ENCODE data around the gene GABRP.
A peak's percentile ranks its signal among the peaks of the same experiment; 100 is the strongest.

GABRP gene

GRCh38 chr5:170787216-170787615 is 3.7 kb downstream of the GABRP start:
- TF ChIP-seq CTCF (conservative IDR thresholded peaks at IDR 0.05; ENCODE audit: low read depth, low read length) = no peak
- Histone ChIP-seq H2AFZ (ENCODE audit: low read depth) (no peak overlapping the region), H3K4me2 (no peak overlapping the region), H3K27ac (no peak overlapping the region), H3K4me1 (ENCODE audit: low read depth, poor library complexity, severe bottlenecking) (no peaks in the 10 kb centered on the region), H3K9ac (no peak overlapping the region), H4K20me1 (ENCODE audit: insufficient read depth) (no peaks in the 10 kb centered on the region), H3K27me3 (ENCODE audit: insufficient read depth, low read depth) (no peaks in the 10 kb centered on the region), H3K36me3 (ENCODE audit: insufficient read depth) (no peaks in the 10 kb centered on the region), H3K79me2 (ENCODE audit: insufficient read depth, low read depth) (no peaks in the 10 kb centered on the region), H3K4me3 (IDR thresholded peaks at IDR 0.05; ENCODE audit: insufficient read depth, low read depth, low read length) (no peak overlapping the region)

- Histone ChIP-seq H3K4me1 (ENCODE audit: low read depth, poor library complexity, severe bottlenecking) (no peaks in the 10 kb centered on the region), H3K36me3 (ENCODE audit: insufficient read depth) (no peaks in the 10 kb centered on the region), H3K79me2 (ENCODE audit: insufficient read depth, low read depth) (no peaks in the 10 kb centered on the region), H3K27me3 (ENCODE audit: insufficient read depth, low read depth) (no peaks in the 10 kb centered on the region), H3K4me3 (IDR thresholded peaks at IDR 0.05; ENCODE audit: insufficient read depth, low read depth, low read length) (no peak overlapping the region), H2AFZ (ENCODE audit: low read depth) (no peak overlapping the region), H3K9ac (no peak overlapping the region), H3K4me2 (no peak overlapping the region), H3K27ac (no peak overlapping the region), H4K20me1 (ENCODE audit: insufficient read depth) (no peaks in the 10 kb centered on the region)
- TF ChIP-seq CTCF (conservative IDR thresholded peaks at IDR 0.05; ENCODE audit: low read depth, low read length) = no peak
These were observed 5.2 kb downstream of the GABRP start for GRCh38 chr5:170788626-170789304.

DNA sequence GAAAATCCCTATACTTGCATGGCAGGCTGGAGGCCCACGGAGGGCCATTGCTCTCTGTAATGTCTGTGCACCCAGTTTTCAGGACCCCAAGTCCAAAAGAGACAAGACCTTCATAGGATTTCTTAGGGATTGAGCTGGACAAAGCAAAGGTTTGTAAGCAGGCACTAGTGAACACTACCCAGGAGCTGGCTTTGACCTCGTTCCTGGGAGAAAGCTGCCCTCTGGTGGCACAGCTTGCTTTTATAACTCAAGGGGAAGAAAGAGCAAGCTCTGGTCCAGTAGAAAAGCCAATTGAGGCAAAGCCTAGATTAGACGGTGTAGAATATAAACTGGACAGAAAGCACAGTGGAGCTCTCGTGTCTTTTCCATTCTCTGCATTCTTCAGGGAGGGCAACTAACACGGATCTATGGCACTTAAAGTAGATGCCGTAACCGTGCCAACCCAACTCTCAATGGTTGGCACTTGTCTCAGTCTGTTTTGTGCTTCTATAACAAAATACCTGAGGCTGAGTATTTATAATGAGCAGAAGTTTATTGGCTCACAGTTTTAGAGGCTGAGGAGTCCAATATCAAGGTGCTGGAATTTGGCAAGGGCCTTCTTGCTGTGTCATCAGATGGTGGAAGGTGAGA is 7.9 kb downstream of the GABRP start:
- Histone ChIP-seq H3K27me3 (ENCODE audit: insufficient read depth, low read depth) (no peaks in the 10 kb centered on the region), H2AFZ (ENCODE audit: low read depth) (no peak overlapping the region), H3K4me3 (IDR thresholded peaks at IDR 0.05; ENCODE audit: insufficient read depth, low read depth, low read length) (no peak overlapping the region), H3K79me2 (ENCODE audit: insufficient read depth, low read depth) (no peaks in the 10 kb centered on the region), H3K27ac (no peak overlapping the region), H3K4me2 (no peak overlapping the region), H3K36me3 (ENCODE audit: insufficient read depth) (no peaks in the 10 kb centered on the region), H3K4me1 (ENCODE audit: low read depth, poor library complexity, severe bottlenecking) (no peaks in the 10 kb centered on the region), H3K9ac (no peak overlapping the region), H4K20me1 (ENCODE audit: insufficient read depth) (no peaks in the 10 kb centered on the region)
- TF ChIP-seq CTCF (conservative IDR thresholded peaks at IDR 0.05; ENCODE audit: low read depth, low read length) = peak; percentile 61

DNA sequence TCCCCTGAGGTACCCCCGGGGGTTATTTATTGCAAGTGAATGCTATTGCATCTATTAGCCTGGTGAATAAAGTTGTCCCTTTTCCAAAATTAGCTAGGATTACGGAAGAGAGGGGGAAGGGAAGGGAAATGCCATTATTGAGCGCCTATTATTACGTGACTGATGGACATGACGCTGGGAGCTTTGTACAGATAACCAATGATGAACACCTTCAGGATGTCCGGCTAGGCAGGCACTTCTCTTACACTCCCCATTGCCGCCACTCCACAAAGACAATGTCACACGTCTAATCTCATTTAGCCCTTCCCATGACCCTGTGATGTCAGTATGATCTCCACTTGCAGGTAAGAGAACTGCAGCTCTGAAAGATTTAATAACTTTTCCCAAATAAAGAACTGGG is 9.4 kb downstream of the GABRP start:
- H3K9ac ChIP-seq = no peak overlapping the region
- no peak overlapping the region for H3K4me2 ChIP-seq
- no peak overlapping the region for H2AFZ ChIP-seq (ENCODE audit: low read depth)
- H3K4me3 ChIP-seq (IDR thresholded peaks at IDR 0.05; ENCODE audit: insufficient read depth, low read depth, low read length) = no peak overlapping the region
- no peaks in the 10 kb centered on the region for H3K4me1 ChIP-seq (ENCODE audit: low read depth, poor library complexity, severe bottlenecking)
- TF ChIP-seq CTCF (conservative IDR thresholded peaks at IDR 0.05; ENCODE audit: low read depth, low read length) = no peak
- no peak overlapping the region for H3K27ac ChIP-seq
- H3K79me2 ChIP-seq (ENCODE audit: insufficient read depth, low read depth) = no peaks in the 10 kb centered on the region
- H3K27me3 ChIP-seq (ENCODE audit: insufficient read depth, low read depth) = no peaks in the 10 kb centered on the region
- H4K20me1 ChIP-seq (ENCODE audit: insufficient read depth) = no peaks in the 10 kb centered on the region
- no peaks in the 10 kb centered on the region for H3K36me3 ChIP-seq (ENCODE audit: insufficient read depth)
